Right lobe of liver (tissue), 4 donors: ENCODE measurements around the gene STKLD1.

Experiments used
- CTCF ChIP-seq, 4 donors: fragments of 200-600 bp in 3 of 4; fragments of 450-650 bp in 1 of 4; IDR thresholded peaks; one replicate each; pipeline versions ENCODE4 v1.5.1 to v1.8.0; 2016 to 2022; ENCODE audit warnings: antibody characterized with exemption in 4 of 4, mild to moderate bottlenecking in 2 of 4
- POLR2A ChIP-seq: fragments of 450-650 bp; IDR thresholded peaks from one replicate; pipeline ENCODE4 v1.6.1; 2017; ENCODE audit warnings: antibody characterized with exemption, mild to moderate bottlenecking
- donor health status: DM: no; HTN: no; CAD: no.
- donor health status: DM: no; HTN: no; CAD: no.
- donor health status: DM: no; HTN: yes; CAD: no.

GRCh38 chr9:133356391-133357091 lies 19.6 kb upstream of the STKLD1 start, which contains the start of the genes SURF1 and SURF2:
- peak in 3 of 4 donors; percentile 10 to 22 (median 13) for TF ChIP-seq CTCF (IDR thresholded peaks at IDR 0.05)
- peak; percentile 28 for TF ChIP-seq POLR2A
